ENCODE measurements around the gene BMPR1B.

GRCh38 chr4:95038791-95039190 lies 281.0 kb downstream of the BMPR1B start:
- TF ChIP-seq EZH2 (IDR thresholded peaks at IDR 0.05; ENCODE audit: borderline replicate concordance, low read length) (no peak), CTCF (conservative IDR thresholded peaks at IDR 0.05 in 1 of 2, IDR thresholded peaks at IDR 0.05 in 1 of 2; ENCODE audit: extremely low read depth in 1 of 2, insufficient read depth in 1 of 2, low read depth in 1 of 2, low read length in 2 of 2) (no peak)

All from mammary epithelial cell (primary cell).